HK-2 (cell line): Measurements from ENCODE around the gene C11orf98.
"Not testable (repeated sequence)": the region's sequence is repeated elsewhere in the genome, so short reads cannot be mapped to it uniquely, and the experiment has no call there.

Source experiments
- DNase-seq: peaks from one replicate; pipeline ENCODE4 v3.0.0-alpha.2; 2018; ENCODE audit not compliant: unreplicated experiment

C11orf98 gene

GRCh38 chr11:62650283-62650682 is 14.7 kb downstream of the C11orf98 start:
- DNase-seq = not testable (repeated sequence)

- no peak for DNase-seq
These were observed 15.5 kb downstream of the C11orf98 start for GRCh38 chr11:62649486-62649885.

GRCh38 chr11:62648967-62649364 is 16.0 kb downstream of the C11orf98 start:
- DNase-seq = no peak

GRCh38 chr11:62648185-62648966 is 16.6 kb downstream of the C11orf98 start:
- no peak for DNase-seq

- DNase-seq = no peak
These were observed 17.4 kb downstream of the C11orf98 start for GRCh38 chr11:62647609-62648005.

GRCh38 chr11:62646825-62647608 is 18.0 kb downstream of the C11orf98 start:
- DNase-seq = no peak

- DNase-seq = peak; percentile 95
These were observed 18.8 kb downstream of the C11orf98 start, which contains the start of gene GANAB for GRCh38 chr11:62645946-62646824. TSS of gene GANAB (minus strand) at chr11:62646613. CDS start at chr11:62646599, 14 bp downstream.

- no peak for DNase-seq
These were observed 19.4 kb downstream of the C11orf98 start for GRCh38 chr11:62645671-62645945.

- DNase-seq = no peak
These were observed 20.8 kb downstream of the C11orf98 start for GRCh38 chr11:62644220-62644619.

GRCh38 chr11:62632492-62632891 is 32.5 kb downstream of the C11orf98 start:
- DNase-seq = no peak

- no peak for DNase-seq
These were observed 37.3 kb downstream of the C11orf98 start for GRCh38 chr11:62627713-62628112.

GRCh38 chr11:62622476-62623089 is 42.4 kb downstream of the C11orf98 start:
- DNase-seq = no peak

GRCh38 chr11:62621567-62622470 is 43.2 kb downstream of the C11orf98 start, which contains the start of gene B3GAT3:
TSS of gene B3GAT3 (minus strand) at chr11:62621986. CDS start at chr11:62621947, 39 bp downstream.
- DNase-seq = peak; percentile 98

- no peak for DNase-seq
These were observed 43.9 kb downstream of the C11orf98 start for GRCh38 chr11:62621027-62621566.

GRCh38 chr11:62616957-62617356 is 48.1 kb downstream of the C11orf98 start:
- not testable (repeated sequence) for DNase-seq

GRCh38 chr11:62615521-62615920 is 49.5 kb downstream of the C11orf98 start:
- DNase-seq = no peak

GRCh38 chr11:62614275-62614674 is 50.7 kb downstream of the C11orf98 start:
- peak; percentile 56 for DNase-seq

GRCh38 chr11:62613291-62613778 is 51.7 kb downstream of the C11orf98 start:
- DNase-seq = no peak
